ENCODE results near the gene TCF20. TPM values are rescaled to one million over a fixed set of nuclear protein-coding genes. Genes with fewer than 3 reads are reported as not detected.

TCF20 gene
- polyA plus RNA-seq, 1 of the 3 experiments (the other 2 are of a cell fraction) = 8.5 TPM

DNA sequence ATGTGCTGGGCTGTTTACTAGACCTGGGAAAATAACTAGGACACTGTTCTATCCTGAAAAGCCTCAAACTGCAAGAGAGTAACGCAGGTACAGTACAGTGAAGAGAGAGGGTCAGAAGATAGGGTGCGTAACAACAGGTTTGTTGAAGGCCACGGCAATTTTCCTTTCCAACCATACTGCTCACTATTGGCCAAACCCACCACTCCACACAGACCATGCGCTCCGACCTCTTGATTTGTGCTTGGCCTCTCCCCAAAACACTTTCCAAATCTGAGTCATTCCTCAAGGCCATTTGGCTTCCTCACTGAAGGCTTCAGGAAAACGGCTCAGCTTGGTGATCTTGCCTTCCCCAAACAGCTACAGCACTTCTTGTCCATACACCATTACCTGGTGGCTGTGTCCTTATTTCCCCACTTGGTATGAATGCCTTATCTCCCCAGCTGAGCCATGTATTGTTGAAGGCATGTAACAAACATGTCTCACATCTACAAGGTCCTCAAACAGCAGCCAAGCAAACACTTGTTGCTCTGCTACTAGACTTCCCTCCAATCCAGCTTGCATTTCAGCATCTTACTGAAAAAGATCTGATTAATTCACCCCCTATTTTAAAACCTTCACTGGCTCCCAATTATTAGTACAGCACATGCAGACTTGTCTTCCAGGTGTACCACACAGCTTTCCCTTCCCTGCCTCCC lies 40.9 kb downstream of the TCF20 start:
- no peak overlapping the region for H3K27ac ChIP-seq (ENCODE audit: low read depth in 2 of 2, low read length in 1 of 2)
- no peak for DNase-seq
- 80% methylated on average over 4 of the region's 6 CpGs for WGBS (ENCODE audit: low lambda C conversion rate)
- H3K4me3 ChIP-seq (ENCODE audit: low read depth in 2 of 2, low read length in 1 of 2) = no peak overlapping the region
- no peaks in the 10 kb centered on the region for H3K27me3 ChIP-seq (ENCODE audit: insufficient read depth)
- H3K9ac ChIP-seq = no peak overlapping the region
- peaks cover 18% of the 10 kb centered on the region; the same call in 1 of the 2 replicates for H3K79me2 ChIP-seq (ENCODE audit: insufficient read depth)
- H3K4me2 ChIP-seq = no peak overlapping the region
- ChIA-PET POLR2A (no interaction called here), CTCF (no interaction called here)
- no peak overlapping the region for H2AFZ ChIP-seq (ENCODE audit: low read depth)
- no peaks in the 10 kb centered on the region for H3K9me3 ChIP-seq
- peaks cover 0 to 5% of the 10 kb centered on the region in 2 experiments; a peak in 1 of 4 replicates for H3K4me1 ChIP-seq (ENCODE audit: control insufficient read depth in 1 of 2, insufficient read depth in 2 of 2, low read depth in 1 of 2, low read length in 1 of 2)
- H3F3A ChIP-seq (replicated peaks; ENCODE audit: insufficient read depth) = no peaks in the 10 kb centered on the region
- TF ChIP-seq SIN3A (IDR thresholded peaks at IDR 0.05; ENCODE audit: borderline replicate concordance, low read depth, low read length) = no peak
- no peak for TF ChIP-seq USF1 (IDR thresholded peaks at IDR 0.05; ENCODE audit: borderline replicate concordance, low read depth)
- no peak for TF ChIP-seq EP300 (IDR thresholded peaks at IDR 0.05; ENCODE audit: borderline replicate concordance in 1 of 2, low read depth in 1 of 2, low read length in 1 of 2)
- no peak for TF ChIP-seq GABPA (IDR thresholded peaks at IDR 0.05; ENCODE audit: low read depth)
- TF ChIP-seq RFX5 (IDR thresholded peaks at IDR 0.05; ENCODE audit: low read length) = no peak
- no peak for TF ChIP-seq RAD21 (IDR thresholded peaks at IDR 0.05; ENCODE audit: low read length)
- TF ChIP-seq, protein P1, sequence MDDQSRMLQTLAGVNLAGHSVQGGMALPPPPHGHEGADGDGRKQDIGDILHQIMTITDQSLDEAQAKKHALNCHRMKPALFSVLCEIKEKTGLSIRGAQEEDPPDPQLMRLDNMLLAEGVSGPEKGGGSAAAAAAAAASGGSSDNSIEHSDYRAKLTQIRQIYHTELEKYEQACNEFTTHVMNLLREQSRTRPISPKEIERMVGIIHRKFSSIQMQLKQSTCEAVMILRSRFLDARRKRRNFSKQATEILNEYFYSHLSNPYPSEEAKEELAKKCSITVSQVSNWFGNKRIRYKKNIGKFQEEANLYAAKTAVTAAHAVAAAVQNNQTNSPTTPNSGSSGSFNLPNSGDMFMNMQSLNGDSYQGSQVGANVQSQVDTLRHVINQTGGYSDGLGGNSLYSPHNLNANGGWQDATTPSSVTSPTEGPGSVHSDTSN (IDR thresholded peaks at IDR 0.05) = no peak
- no peak for TF ChIP-seq ELF1 (IDR thresholded peaks at IDR 0.05)
- TF ChIP-seq NFIC (IDR thresholded peaks at IDR 0.05; ENCODE audit: borderline replicate concordance) = no peak
- no peak for TF ChIP-seq CHD2 (IDR thresholded peaks at IDR 0.05; ENCODE audit: low read length, partially characterized antibody)
- no peak for TF ChIP-seq NRF1 (IDR thresholded peaks at IDR 0.05; ENCODE audit: low read depth, low read length)
- no peak for TF ChIP-seq FOSL2 (IDR thresholded peaks at IDR 0.05; ENCODE audit: borderline replicate concordance, low read depth)
- no peak for TF ChIP-seq REST (IDR thresholded peaks at IDR 0.05; ENCODE audit: low read depth, low read length)
- TF ChIP-seq IRF3 (IDR thresholded peaks at IDR 0.05; ENCODE audit: low read depth, low read length) = no peak
- no peak for TF ChIP-seq TAF1 (IDR thresholded peaks at IDR 0.05; ENCODE audit: borderline replicate concordance, low read depth, low read length)
- TF ChIP-seq TEAD4 (IDR thresholded peaks at IDR 0.05; ENCODE audit: borderline replicate concordance, insufficient read depth) = no peak
- no peak for TF ChIP-seq MXI1 (IDR thresholded peaks at IDR 0.05; ENCODE audit: low read depth, low read length)
- no peak for TF ChIP-seq YY1 (IDR thresholded peaks at IDR 0.05; ENCODE audit: low read depth)
- TF ChIP-seq, protein P2, sequence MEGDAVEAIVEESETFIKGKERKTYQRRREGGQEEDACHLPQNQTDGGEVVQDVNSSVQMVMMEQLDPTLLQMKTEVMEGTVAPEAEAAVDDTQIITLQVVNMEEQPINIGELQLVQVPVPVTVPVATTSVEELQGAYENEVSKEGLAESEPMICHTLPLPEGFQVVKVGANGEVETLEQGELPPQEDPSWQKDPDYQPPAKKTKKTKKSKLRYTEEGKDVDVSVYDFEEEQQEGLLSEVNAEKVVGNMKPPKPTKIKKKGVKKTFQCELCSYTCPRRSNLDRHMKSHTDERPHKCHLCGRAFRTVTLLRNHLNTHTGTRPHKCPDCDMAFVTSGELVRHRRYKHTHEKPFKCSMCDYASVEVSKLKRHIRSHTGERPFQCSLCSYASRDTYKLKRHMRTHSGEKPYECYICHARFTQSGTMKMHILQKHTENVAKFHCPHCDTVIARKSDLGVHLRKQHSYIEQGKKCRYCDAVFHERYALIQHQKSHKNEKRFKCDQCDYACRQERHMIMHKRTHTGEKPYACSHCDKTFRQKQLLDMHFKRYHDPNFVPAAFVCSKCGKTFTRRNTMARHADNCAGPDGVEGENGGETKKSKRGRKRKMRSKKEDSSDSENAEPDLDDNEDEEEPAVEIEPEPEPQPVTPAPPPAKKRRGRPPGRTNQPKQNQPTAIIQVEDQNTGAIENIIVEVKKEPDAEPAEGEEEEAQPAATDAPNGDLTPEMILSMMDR (IDR thresholded peaks at IDR 0.05) = no peak
- H3K9me2 ChIP-seq = no peaks in the 10 kb centered on the region
- H3K36me3 ChIP-seq (replicated peaks in 1 of 2; ENCODE audit: control insufficient read depth in 1 of 2, insufficient read depth in 2 of 2, low read length in 1 of 2) = no peaks in the 10 kb centered on the region
- H4K20me1 ChIP-seq (ENCODE audit: insufficient read depth) = peaks cover 27% of the 10 kb centered on the region; the same call in 1 of the 2 replicates

All from SK-N-SH (cell line).